DOHH2 (cell line): Measurements from ENCODE around the gene SWT1.

Source experiments
- CTCF ChIP-seq: fragments of 200-600 bp; sonication (generic); IDR thresholded peaks from one replicate; pipeline ENCODE4 v1.5.1; 2014; ENCODE audit warnings: antibody characterized with exemption, mild to moderate bottlenecking, low read depth, low read length; ENCODE audit not compliant: poor library complexity, severe bottlenecking
- EZH2phosphoT487 ChIP-seq: fragments of 200-600 bp; sonication (generic); IDR thresholded peaks from 2 replicates; pipeline ENCODE4 v1.6.1; 2017; ENCODE audit warnings: borderline replicate concordance, mild to moderate bottlenecking, antibody characterized with exemption, low read length, moderate library complexity, mixed read lengths

DNA sequence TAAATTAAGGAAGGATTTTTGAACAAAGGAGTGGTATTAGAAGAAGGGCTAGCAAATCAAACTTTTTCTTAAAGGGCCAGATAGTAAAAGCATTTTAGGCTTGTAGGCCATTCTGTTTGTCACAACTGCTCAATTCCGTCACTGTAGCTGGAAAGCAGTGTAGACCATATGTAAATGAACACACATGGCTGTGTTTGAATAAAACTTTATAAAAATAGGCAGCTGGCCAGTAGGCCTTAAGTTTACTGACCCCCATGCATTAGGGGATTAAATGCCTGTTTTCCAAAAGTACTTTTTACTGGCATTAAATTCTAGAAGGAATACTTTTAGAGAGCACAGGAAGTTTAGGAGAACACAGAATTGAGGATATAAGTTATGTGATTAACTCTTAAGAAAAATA, 151.2 kb downstream of the SWT1 start:
- no peak for TF ChIP-seq CTCF
- TF ChIP-seq EZH2phosphoT487: no peak
